HEK293T (cell line): ENCODE measurements around the gene PRSS38.

ENCODE experiments used
- ARNT ChIP-seq: fragments of 450-650 bp; IDR thresholded peaks from 2 replicates; pipeline ENCODE4 v1.6.1; 2017; ENCODE audit warnings: mild to moderate bottlenecking
- BHLHE40 ChIP-seq: fragments of 450-650 bp; IDR thresholded peaks from 2 replicates; pipeline ENCODE4 v1.6.1; 2016; ENCODE audit warnings: mild to moderate bottlenecking, moderate library complexity, borderline replicate concordance
- CTBP1 ChIP-seq: fragments of 450-650 bp; IDR thresholded peaks from 2 replicates; pipeline ENCODE4 v1.6.1; 2016; ENCODE audit warnings: borderline replicate concordance
- FOXA1 ChIP-seq: fragments of 450-650 bp; IDR thresholded peaks from 2 replicates; pipeline ENCODE4 v1.6.1; 2016; ENCODE audit warnings: mild to moderate bottlenecking
- FOXK2 ChIP-seq: fragments of 450-650 bp; IDR thresholded peaks from 2 replicates; pipeline ENCODE4 v1.6.1; 2016; ENCODE audit warnings: mild to moderate bottlenecking
- FOXM1 ChIP-seq: fragments of 450-650 bp; IDR thresholded peaks from 2 replicates; pipeline ENCODE4 v1.6.1; 2017; ENCODE audit warnings: mild to moderate bottlenecking, borderline replicate concordance
- HDGF ChIP-seq: fragments of 450-650 bp; IDR thresholded peaks from 2 replicates; pipeline ENCODE4 v1.6.1; 2017; ENCODE audit warnings: antibody characterized with exemption, borderline replicate concordance
- L3MBTL2 ChIP-seq: fragments of 450-650 bp; conservative IDR thresholded peaks from 2 replicates; pipeline ENCODE4 v1.6.1; 2016; ENCODE audit warnings: mild to moderate bottlenecking
- LEF1 ChIP-seq: fragments of 450-650 bp; IDR thresholded peaks from 2 replicates; pipeline ENCODE4 v1.6.1; 2017; ENCODE audit warnings: mild to moderate bottlenecking, borderline replicate concordance
- NFRKB ChIP-seq: fragments of 450-650 bp; IDR thresholded peaks from 2 replicates; pipeline ENCODE4 v1.6.1; 2016; ENCODE audit warnings: mild to moderate bottlenecking, moderate library complexity
- SP1 ChIP-seq: fragments of 450-650 bp; IDR thresholded peaks from 2 replicates; pipeline ENCODE4 v1.6.1; 2017
- SUZ12 ChIP-seq: fragments of 450-650 bp; IDR thresholded peaks from 2 replicates; pipeline ENCODE4 v1.6.1; 2016; ENCODE audit warnings: mild to moderate bottlenecking
- TARDBP ChIP-seq: fragments of 450-650 bp; IDR thresholded peaks from 2 replicates; pipeline ENCODE4 v1.6.1; 2016
- ZNF384 ChIP-seq: fragments of 450-650 bp; IDR thresholded peaks from 2 replicates; pipeline ENCODE4 v1.6.1; 2016

DNA sequence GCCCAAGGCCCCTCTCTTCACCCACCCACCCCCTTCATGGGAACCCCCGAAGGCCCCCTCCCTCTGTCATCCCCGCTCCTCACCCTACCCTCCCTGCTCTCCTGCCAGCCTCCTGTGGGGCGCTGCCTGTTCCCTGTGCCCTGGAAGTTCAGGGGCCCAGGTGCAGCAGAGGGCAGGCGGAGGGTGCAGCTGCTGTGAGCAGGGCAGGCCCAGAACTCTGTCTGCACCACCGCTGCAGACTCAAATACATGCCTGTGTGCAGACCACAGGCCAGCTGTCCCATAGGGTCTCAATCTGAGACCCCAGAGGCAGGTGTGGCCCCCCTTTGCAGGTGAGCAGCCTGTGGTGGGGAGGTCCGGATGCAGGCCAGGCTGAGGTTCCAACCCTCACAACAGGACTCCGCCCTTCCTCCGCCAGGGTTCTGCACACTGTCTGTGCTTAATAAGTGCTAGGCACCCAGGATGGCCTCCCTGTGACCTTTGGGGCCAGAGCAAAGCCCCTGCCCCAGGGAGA, 69.7 kb downstream of the PRSS38 start:
- TF ChIP-seq SP1 (no peak), ARNT (no peak), HDGF (no peak), L3MBTL2 (no peak), ZNF384 (no peak), FOXK2 (no peak), SUZ12 (no peak), NFRKB (no peak), TARDBP (no peak), FOXA1 (no peak), CTBP1 (no peak), LEF1 (no peak), BHLHE40 (no peak), FOXM1 (no peak)
